Vagina (tissue), 2 donors: Measurements from ENCODE around the gene FAM222A.

ENCODE experiments used
- CTCF ChIP-seq, 3 experiments: fragments of 450-650 bp in 2 of 3; fragments of 200-600 bp in 1 of 3; sonication (generic) in 1 of 3; IDR thresholded peaks; one replicate each; pipeline ENCODE4 v1.5.1; 2017 to 2019; ENCODE audit warnings: antibody characterized with exemption in 3 of 3, mild to moderate bottlenecking in 2 of 3, moderate library complexity in 2 of 3
- POLR2A ChIP-seq, 2 donors: fragments of 450-650 bp; IDR thresholded peaks; one replicate each; pipeline ENCODE4 v1.6.1; 2017; ENCODE audit warnings: antibody characterized with exemption in 2 of 2, mild to moderate bottlenecking in 2 of 2, moderate library complexity in 2 of 2
- POLR2AphosphoS5 ChIP-seq, 2 donors: sonication (generic); formaldehyde crosslinking; IDR thresholded peaks; one replicate each; pipeline ENCODE4 v1.9.0; 2017; ENCODE audit warnings: antibody characterized with exemption in 2 of 2, mild to moderate bottlenecking in 2 of 2, low read depth in 1 of 2; ENCODE audit not compliant: insufficient read depth in 1 of 2

- TF ChIP-seq CTCF (IDR thresholded peaks at IDR 0.05) (no peak), POLR2A (IDR thresholded peaks at IDR 0.05) (no peak), POLR2AphosphoS5 (IDR thresholded peaks at IDR 0.05; ENCODE audit: insufficient read depth in 1 of 2, low read depth in 1 of 2) (no peak)
These were observed 8.5 kb downstream of the FAM222A start for GRCh38 chr12:109722022-109722720.
